ENCODE data around the gene FAM204A. TPM values are rescaled to one million over a fixed set of nuclear protein-coding genes. Genes with fewer than 3 reads are reported as not detected.
A peak's percentile ranks its signal among the peaks of the same experiment; 100 is the strongest.

The FAM204A gene
- total RNA-seq (10 to 100 TPM; 53.9 to 62.0 TPM), total RNA-seq (52.9 to 97.2 reads per million in 2 donors)

DNA sequence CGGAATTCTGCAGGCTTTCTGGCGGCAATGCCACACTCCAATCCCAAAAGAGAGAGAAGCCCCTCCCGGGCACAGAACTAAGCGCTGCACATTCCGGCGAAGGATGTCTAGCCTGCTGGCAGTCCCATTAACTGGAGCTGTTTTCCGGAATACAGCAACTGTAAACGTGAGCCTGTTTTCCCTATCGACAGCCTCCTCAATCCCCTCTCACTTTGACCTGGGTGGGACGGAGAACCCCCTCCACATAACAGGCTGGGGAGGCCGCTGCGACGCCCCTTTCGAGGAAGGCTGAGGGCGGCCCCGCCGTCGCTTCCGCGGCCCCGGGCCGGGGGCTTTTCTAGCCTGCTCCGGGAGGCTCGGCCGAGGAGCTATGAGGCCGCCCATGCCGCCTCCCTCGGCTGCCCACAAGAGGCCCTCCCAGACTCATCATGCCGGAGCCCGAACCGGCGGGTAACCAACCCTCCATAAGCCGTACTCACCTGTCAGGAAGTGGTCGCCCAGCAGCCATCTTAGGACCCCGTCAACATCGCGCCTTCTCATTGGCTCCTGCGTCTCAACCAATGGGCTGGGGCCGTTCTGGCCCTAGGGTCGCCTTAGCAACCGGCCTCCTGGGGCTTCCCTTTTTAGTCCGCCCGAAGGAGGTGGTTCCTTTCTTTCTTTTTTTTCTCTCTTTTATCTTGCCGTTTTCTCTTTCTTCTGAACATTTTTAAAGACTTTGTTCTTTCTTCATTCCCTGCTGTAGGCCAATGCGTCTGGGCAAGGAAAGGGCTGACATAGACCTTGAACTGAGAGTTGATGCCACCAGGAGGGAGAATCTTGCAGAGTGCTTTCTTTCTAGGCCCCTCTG is at the start of gene FAM204A:
Gene FAM204A, minus strand, starts transcription at position 534 of the 847 bp plus-strand sequence. CDS start 5,909 bp downstream, outside the sequence.
- peak within 1 kb of the TSS; percentile 90 for H3K4me3 Mint-ChIP-seq
- H3K27me3 Mint-ChIP-seq, result no peaks in the 10 kb centered on the region
- ATAC-seq (peak; percentile 97), DNase-seq (peak; percentile 86 to 98 (median 95))
- peak within 1 kb of the TSS; percentile 96 for H3K27ac Mint-ChIP-seq
- H3K9me3 ChIP-seq (ENCODE audit: control insufficient read depth, low read length, poor library complexity, severe bottlenecking), result no peaks in the 10 kb centered on the region
- H3K4me1 Mint-ChIP-seq, result peaks cover 36% of the 10 kb centered on the region
- no peaks in the 10 kb centered on the region for H3K36me3 Mint-ChIP-seq (ENCODE audit: low read depth)

DNA sequence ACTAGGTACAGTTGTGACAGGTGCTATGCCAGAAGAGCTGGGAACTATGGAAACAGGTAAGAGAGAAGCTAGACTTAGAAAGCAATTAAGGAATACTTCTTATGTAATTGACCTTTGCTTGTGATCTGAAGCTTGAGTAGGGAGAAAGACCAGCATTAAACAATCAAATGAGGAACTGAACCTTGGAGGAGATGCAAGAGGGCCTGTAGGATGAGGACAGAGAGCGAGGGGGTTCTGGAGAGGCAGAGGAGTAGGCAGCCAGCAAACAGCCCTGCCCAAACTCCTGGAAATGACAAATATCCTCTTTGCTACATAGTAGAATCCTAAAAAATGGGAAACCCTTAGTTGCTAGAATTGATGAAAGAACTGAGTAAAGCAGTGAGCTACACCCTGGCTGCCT is 41.6 kb upstream of the FAM204A start:
- Mint-ChIP-seq H3K27me3 (peaks cover 47% of the 10 kb centered on the region), H3K4me3 (no peak overlapping the region), H3K27ac (no peak overlapping the region), H3K4me1 (peaks cover 2% of the 10 kb centered on the region), H3K36me3 (ENCODE audit: low read depth) (peaks cover 2% of the 10 kb centered on the region)
- DNase-seq, result no peak
- H3K9me3 ChIP-seq (ENCODE audit: control insufficient read depth, low read length, poor library complexity, severe bottlenecking), result peaks cover 8% of the 10 kb centered on the region
- ATAC-seq, result no peak

DNA sequence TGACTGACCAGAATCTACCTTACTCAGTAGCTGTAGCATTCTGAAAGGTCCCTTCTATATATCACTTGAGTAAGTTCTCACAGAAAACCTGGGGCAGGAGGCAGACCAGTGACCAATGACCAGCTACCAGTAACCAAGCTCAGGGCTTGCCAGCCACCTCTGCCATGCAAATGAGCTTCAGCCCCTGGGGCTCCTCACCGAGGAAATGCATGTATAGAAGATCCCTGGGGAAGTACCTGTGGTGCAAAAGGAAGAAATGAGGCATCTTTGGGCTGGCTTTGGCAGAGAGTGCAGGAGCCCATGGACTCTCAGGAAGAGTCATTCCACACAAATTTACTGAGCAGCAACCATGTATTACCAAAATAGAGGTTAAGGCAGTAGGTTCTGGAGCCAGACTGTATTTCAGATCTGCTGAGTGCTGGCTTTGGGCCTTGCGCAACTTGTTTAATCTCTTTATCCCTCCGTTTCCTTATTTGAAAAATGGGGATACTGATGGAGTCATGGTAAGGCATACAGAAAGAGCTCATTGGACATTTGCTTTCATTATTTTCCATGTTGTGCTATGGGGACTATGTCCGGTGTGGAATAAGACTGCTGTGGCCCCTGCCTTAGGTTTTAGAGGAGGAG is 41.1 kb upstream of the FAM204A start:
- no peak overlapping the region for H3K27ac Mint-ChIP-seq
- no peak for ATAC-seq
- peaks cover 52% of the 10 kb centered on the region for H3K27me3 Mint-ChIP-seq
- peaks cover 2% of the 10 kb centered on the region for H3K4me1 Mint-ChIP-seq
- DNase-seq, result no peak
- peaks cover 2% of the 10 kb centered on the region for H3K36me3 Mint-ChIP-seq (ENCODE audit: low read depth)
- H3K4me3 Mint-ChIP-seq, result no peak overlapping the region
- H3K9me3 ChIP-seq (ENCODE audit: control insufficient read depth, low read length, poor library complexity, severe bottlenecking), result peaks cover 3% of the 10 kb centered on the region

DNA sequence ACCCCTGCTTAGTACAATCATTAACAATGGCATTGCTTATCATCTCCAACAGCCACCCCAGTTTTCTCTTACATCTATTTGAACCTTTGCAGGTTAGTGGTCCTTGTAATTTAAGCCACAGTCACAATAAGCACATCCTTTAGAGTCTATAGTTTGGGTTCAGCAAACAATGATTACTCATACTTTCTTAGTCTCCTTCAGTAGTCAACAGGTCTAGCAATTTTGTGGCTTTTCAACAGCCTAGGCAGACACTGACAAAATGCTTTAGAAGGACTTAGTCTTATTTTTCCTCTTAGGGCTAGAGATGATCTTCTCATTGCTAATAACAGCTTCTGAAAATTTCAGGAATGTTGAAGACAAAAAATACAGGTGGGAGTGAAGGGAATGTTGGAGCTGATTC is 32.3 kb upstream of the FAM204A start:
- Mint-ChIP-seq H3K4me1 (peaks cover 1% of the 10 kb centered on the region), H3K4me3 (no peak overlapping the region), H3K27me3 (peaks cover 58% of the 10 kb centered on the region), H3K27ac (no peak overlapping the region), H3K36me3 (ENCODE audit: low read depth) (no peaks in the 10 kb centered on the region)
- peaks cover 2% of the 10 kb centered on the region for H3K9me3 ChIP-seq (ENCODE audit: control insufficient read depth, low read length, poor library complexity, severe bottlenecking)
- no peak for DNase-seq
- ATAC-seq, result no peak

DNA sequence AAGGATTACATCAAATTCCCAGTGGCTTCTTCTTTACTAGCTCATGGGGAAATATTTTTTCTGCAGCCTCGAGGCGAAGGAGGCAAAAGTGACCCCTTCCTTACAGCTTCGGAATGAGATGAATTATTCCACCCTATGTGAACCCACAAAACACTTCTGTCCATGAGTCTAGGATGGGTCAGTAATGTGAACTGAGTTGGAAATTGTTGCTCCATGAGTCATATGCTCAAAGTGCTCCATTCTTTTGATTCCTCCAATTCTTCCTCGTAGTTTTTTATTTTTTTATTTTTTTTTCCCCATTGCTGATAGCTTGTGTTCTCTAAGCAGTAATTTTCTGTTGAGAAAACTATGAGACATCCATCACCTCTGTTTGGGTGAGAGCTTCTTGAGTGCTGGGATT is 31.7 kb upstream of the FAM204A start:
- no peak for DNase-seq

DNA sequence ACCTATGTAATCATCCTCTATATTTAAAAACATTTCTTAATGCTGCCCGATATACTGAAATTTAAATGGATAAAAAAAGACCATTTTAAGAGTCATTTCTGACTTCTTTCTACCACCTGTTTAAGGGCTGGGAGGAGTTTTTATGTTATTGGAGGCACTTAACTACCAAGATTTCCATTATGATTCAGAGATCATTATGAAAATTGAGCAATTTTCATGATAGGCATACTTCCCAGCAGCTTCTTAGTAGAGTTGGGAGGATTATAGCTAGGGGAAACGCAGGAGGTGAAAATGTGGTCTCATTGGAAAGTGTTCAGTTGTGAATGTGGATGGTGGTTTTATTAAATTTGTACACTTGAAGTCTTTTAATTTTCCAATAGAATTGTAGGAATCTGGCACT is 28.4 kb upstream of the FAM204A start:
- H3K9me3 ChIP-seq (ENCODE audit: control insufficient read depth, low read length, poor library complexity, severe bottlenecking), result peaks cover 2% of the 10 kb centered on the region
- Mint-ChIP-seq H3K4me3 (no peak overlapping the region), H3K27ac (no peak overlapping the region), H3K4me1 (no peaks in the 10 kb centered on the region), H3K36me3 (ENCODE audit: low read depth) (no peaks in the 10 kb centered on the region), H3K27me3 (peaks cover 44% of the 10 kb centered on the region)
- DNase-seq, result no peak
- ATAC-seq, result no peak

More for the DNA sequence above, 31.7 kb upstream of the FAM204A start:
- H3K27ac Mint-ChIP-seq, result no peak overlapping the region
- H3K9me3 ChIP-seq (ENCODE audit: control insufficient read depth, low read length, poor library complexity, severe bottlenecking), result peaks cover 2% of the 10 kb centered on the region
- H3K4me1 Mint-ChIP-seq, result no peaks in the 10 kb centered on the region
- no peak for ATAC-seq
- no peaks in the 10 kb centered on the region for H3K36me3 Mint-ChIP-seq (ENCODE audit: low read depth)
- peaks cover 57% of the 10 kb centered on the region for H3K27me3 Mint-ChIP-seq
- H3K4me3 Mint-ChIP-seq, result no peak overlapping the region

DNA sequence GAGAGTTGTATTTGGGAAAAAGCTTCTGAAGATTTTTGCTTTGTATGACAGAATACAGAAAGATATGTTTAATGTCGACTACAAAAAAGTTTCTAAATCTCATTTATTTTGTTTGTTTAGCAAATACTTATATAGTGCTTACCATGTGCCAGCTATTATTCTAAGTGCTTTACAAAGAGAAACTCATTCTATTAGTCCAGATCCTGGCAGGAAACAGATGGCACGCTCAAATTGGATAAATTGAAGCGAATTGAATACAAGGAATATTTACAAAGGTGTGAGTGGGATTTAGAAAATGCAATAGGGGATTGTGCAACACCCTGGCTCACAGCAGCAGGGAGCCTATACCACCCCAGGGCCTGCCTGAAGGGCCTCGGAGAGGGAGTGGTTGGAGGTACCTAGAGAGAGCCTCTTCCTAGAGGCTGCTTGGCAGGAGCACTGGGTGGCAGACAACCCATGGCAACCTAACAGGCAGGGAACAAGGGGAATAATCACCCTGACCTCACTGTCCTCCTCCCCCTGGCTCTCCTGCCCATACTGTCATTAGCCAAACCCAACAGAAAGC is 27.6 kb upstream of the FAM204A start:
- ATAC-seq (no peak), DNase-seq (no peak)
- Mint-ChIP-seq H3K36me3 (ENCODE audit: low read depth) (no peaks in the 10 kb centered on the region), H3K4me1 (no peaks in the 10 kb centered on the region), H3K4me3 (no peak overlapping the region), H3K27me3 (peaks cover 41% of the 10 kb centered on the region), H3K27ac (no peak overlapping the region)
- peaks cover 2% of the 10 kb centered on the region for H3K9me3 ChIP-seq (ENCODE audit: control insufficient read depth, low read length, poor library complexity, severe bottlenecking)

DNA sequence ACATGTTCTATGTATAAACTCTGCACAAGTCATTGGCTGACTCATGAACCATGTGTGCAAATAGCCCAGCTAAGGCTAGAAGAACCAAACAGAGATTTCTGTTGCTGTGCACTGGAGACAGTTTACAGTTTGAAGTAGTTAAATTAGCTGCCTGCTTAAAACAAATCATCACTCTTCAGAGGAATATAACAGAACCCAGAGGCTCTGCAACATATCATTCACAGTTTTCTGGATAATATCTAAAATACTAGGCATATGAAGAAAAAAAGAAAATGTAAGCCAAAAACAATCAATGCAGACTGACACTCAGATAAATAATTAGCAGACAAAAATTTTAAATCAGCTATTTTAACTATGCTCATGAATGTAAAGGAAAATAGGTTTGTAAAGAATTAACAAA is 23.6 kb upstream of the FAM204A start:
- ATAC-seq (no peak), DNase-seq (no peak)
- Mint-ChIP-seq H3K4me3 (no peak overlapping the region), H3K27me3 (peaks cover 27% of the 10 kb centered on the region), H3K27ac (no peak overlapping the region), H3K36me3 (ENCODE audit: low read depth) (no peaks in the 10 kb centered on the region), H3K4me1 (no peaks in the 10 kb centered on the region)
- no peaks in the 10 kb centered on the region for H3K9me3 ChIP-seq (ENCODE audit: control insufficient read depth, low read length, poor library complexity, severe bottlenecking)

DNA sequence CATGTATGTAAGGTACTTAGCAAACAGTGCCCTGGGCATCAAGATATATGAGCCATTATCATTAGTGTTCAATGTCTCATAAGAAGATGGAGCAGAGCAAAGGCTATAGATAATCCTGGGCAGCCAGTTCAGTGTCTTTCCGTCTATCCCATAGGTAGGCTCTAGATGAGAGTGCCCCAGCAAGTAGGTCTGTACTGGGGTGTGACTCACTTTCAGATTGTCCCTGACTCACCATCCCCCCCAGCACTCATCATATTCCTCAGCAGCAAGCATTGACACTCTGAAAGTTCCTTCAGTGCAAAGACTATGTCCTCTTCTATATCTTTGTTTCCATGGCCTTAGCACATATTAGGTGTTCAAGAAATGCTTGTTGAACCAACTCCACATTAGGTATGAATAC is 20.0 kb upstream of the FAM204A start:
- Mint-ChIP-seq H3K27me3 (peaks cover 20% of the 10 kb centered on the region), H3K4me1 (no peaks in the 10 kb centered on the region), H3K36me3 (ENCODE audit: low read depth) (no peaks in the 10 kb centered on the region), H3K27ac (no peak overlapping the region), H3K4me3 (no peak overlapping the region)
- ATAC-seq (no peak), DNase-seq (no peak)
- no peaks in the 10 kb centered on the region for H3K9me3 ChIP-seq (ENCODE audit: control insufficient read depth, low read length, poor library complexity, severe bottlenecking)

DNA sequence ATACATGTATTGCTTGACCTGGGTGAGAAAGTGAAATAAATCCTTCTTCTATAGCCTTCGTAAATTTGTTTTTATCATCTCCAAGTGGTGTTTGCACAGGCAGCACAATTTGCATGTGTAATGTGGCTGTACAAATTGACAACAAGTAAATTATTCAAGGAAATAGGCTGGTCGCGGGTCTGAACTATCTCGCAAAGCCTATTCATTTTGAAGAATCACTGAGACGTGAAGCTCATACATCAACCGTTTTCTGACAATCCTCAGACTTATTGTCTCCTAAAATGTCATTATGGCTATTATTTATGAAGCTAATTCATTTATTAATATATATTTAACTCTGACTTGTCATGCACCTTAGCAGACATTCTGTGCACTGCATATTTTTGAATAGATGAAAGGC is 16.2 kb upstream of the FAM204A start:
- H3K9me3 ChIP-seq (ENCODE audit: control insufficient read depth, low read length, poor library complexity, severe bottlenecking), result no peaks in the 10 kb centered on the region
- peaks cover 42% of the 10 kb centered on the region for H3K27me3 Mint-ChIP-seq
- no peak overlapping the region for H3K4me3 Mint-ChIP-seq
- no peak for DNase-seq
- no peaks in the 10 kb centered on the region for H3K4me1 Mint-ChIP-seq
- no peak overlapping the region for H3K27ac Mint-ChIP-seq
- no peak for ATAC-seq
- H3K36me3 Mint-ChIP-seq (ENCODE audit: low read depth), result no peaks in the 10 kb centered on the region

DNA sequence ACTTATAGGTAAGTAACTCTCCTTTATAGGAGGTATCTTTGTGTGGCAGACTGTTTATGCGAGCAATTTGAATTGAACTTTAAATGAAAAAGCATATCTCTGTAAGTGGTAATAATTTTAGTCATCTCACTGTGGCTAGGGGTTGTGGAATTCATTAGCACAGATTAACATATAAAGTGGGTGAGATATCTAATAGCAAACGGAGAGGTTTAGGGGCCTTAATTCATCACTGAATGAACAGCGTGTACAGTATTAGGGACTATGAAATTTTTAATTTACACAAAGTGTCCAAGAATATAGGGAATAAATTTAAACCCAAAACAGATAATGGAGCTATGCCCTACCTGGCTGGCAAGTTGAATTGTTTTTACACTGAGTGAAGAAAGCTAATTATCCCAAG is 15.7 kb upstream of the FAM204A start:
- no peak for ATAC-seq
- H3K9me3 ChIP-seq (ENCODE audit: control insufficient read depth, low read length, poor library complexity, severe bottlenecking), result no peaks in the 10 kb centered on the region
- Mint-ChIP-seq H3K27ac (no peak overlapping the region), H3K4me3 (no peak overlapping the region), H3K36me3 (ENCODE audit: low read depth) (no peaks in the 10 kb centered on the region), H3K27me3 (peaks cover 42% of the 10 kb centered on the region), H3K4me1 (no peaks in the 10 kb centered on the region)
- no peak for DNase-seq

DNA sequence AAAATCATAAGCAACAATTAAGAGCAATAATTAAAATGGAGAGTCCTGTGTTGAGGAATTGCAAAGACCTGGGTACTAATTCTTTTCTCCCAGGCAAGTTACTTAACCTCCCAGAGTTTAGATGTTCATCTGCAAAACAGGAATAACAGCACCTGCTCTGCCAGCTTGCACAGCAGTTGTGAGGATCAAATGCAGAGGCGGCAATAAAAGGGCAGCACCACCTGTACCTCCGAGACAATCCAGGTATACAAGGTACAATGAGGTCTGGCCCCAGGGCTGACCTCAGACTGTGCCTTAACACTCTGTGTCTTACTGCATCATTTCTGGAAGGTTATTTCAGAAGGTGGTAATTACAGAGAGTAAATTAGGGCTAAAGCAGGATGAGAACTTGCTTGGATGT is 14.5 kb upstream of the FAM204A start:
- Mint-ChIP-seq H3K27me3 (peaks cover 36% of the 10 kb centered on the region), H3K27ac (no peak overlapping the region), H3K4me1 (no peaks in the 10 kb centered on the region), H3K4me3 (no peak overlapping the region), H3K36me3 (ENCODE audit: low read depth) (no peaks in the 10 kb centered on the region)
- no peak for ATAC-seq
- no peaks in the 10 kb centered on the region for H3K9me3 ChIP-seq (ENCODE audit: control insufficient read depth, low read length, poor library complexity, severe bottlenecking)
- no peak for DNase-seq

DNA sequence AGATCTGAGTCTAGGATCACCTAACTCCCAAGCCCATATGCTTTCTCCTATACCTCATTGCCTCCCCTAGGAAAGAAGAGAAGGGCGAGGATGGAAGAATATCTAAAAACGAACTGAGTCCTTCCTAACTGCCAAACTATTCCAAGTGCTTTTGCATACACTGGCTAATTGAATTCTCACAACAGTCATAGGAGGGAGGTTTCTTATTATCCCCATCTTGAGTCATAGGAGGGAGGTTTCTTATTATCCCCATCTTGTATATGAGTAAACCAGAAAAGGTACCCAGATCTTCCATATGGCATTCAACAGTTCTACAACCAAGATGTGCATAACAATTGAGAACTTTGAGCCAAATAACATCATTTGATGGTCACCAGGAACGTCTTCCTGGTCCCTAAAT is 13.1 kb upstream of the FAM204A start:
- Mint-ChIP-seq H3K36me3 (ENCODE audit: low read depth) (no peaks in the 10 kb centered on the region), H3K27ac (no peak overlapping the region), H3K27me3 (peaks cover 36% of the 10 kb centered on the region), H3K4me3 (no peak overlapping the region), H3K4me1 (no peaks in the 10 kb centered on the region)
- H3K9me3 ChIP-seq (ENCODE audit: control insufficient read depth, low read length, poor library complexity, severe bottlenecking), result no peaks in the 10 kb centered on the region
- DNase-seq (no peak), ATAC-seq (no peak)

Data from T-helper 17 cell (primary cell).